HepG2 (cell line): ENCODE results near the gene YIPF4. TPM values are rescaled to one million over a fixed set of nuclear protein-coding genes. Genes with fewer than 3 reads are reported as not detected.

Experiments used
- ATAC-seq: fragments of 200-7000 bp; cut with Tn5 transposase; 3 replicates; pipeline ENCODE4 v1.9.1; 2020; ENCODE audit warnings: mild to moderate bottlenecking, moderate library complexity
- BruUV-seq: library from RNA; stranded (reverse); fragments of 400-500 nt; replicated peaks from 2 replicates; lab custom pipeline; 2021; lab: Mats Ljungman, UMichigan
- CTCF ChIA-PET: fragments of 300-600 bp; formaldehyde crosslinking; extraction: SDS; loops from one replicate; lab custom pipeline; 2021; ENCODE audit warnings: low total read pairs, inconsistent platforms, low intra/inter-chr PET ratio; lab: Yijun Ruan, JAX
- POLR2A ChIA-PET: fragments of 350-600 bp; sonication (Branson Sonifier 250); formaldehyde crosslinking; loops from one replicate; lab custom pipeline; 2020; ENCODE audit warnings: antibody characterized with exemption, inconsistent platforms; lab: Yijun Ruan, JAX
- DNase-seq: peaks from one replicate; pipeline ENCODE4 v3.0.0-alpha.2; 2015; ENCODE audit warnings: low spot score
- FAIRE-seq: peaks from 3 replicates; lab custom pipeline; 2011; peaks lifted over from hg19 to GRCh38; lab: Jason Lieb, UNC
- H2AFZ ChIP-seq: one replicate; pipeline ENCODE4 v1.6.1; 2011; ENCODE audit warnings: low read length, inconsistent platforms
- H3K27ac ChIP-seq: fragments of 300-600 bp; 3 replicates; pipeline ENCODE4 v1.8.0; 2011; ENCODE audit warnings: mixed run types, mild to moderate bottlenecking, mixed read lengths, low read length, inconsistent platforms; ENCODE audit not compliant: insufficient read depth; ENCODE audit errors: extremely low read length
- H3K27me3 ChIP-seq, 2 experiments: fragments of 200-600 bp in 1 of 2; 2 replicates in 1 of 2; 3 replicates in 1 of 2; pipeline versions ENCODE4 v1.6.0 to v1.8.0; 2011; ENCODE audit warnings: low read length in 2 of 2, mild to moderate bottlenecking in 2 of 2, moderate library complexity in 2 of 2, inconsistent platforms in 1 of 2; ENCODE audit not compliant: insufficient read depth in 2 of 2, control insufficient read depth in 1 of 2
- H3K36me3 ChIP-seq, 2 experiments: fragments of 200-600 bp in 1 of 2; replicated peaks in 1 of 2; 2 replicates in 1 of 2; 3 replicates in 1 of 2; pipeline versions ENCODE4 v1.5.1 to v1.8.0; 2011; ENCODE audit warnings: low read length in 2 of 2, inconsistent platforms in 1 of 2; ENCODE audit not compliant: insufficient read depth in 2 of 2, control insufficient read depth in 1 of 2
- H3K4me1 ChIP-seq: 2 replicates; pipeline ENCODE4 v1.5.1; 2012; ENCODE audit warnings: low read length, inconsistent platforms; ENCODE audit not compliant: insufficient read depth
- H3K4me2 ChIP-seq: 2 replicates; pipeline ENCODE4 v1.6.0; 2011; ENCODE audit warnings: low read depth, low read length, inconsistent platforms
- H3K4me3 ChIP-seq, 3 experiments: fragments of 200-600 bp in 1 of 3; sonication (generic), shearing (Covaris generic) in 1 of 3; replicated peaks in 1 of 3; 2 replicates each; pipeline ENCODE4 v1.5.1; 2011 to 2016; ENCODE audit warnings: low read length in 3 of 3, inconsistent platforms in 2 of 3, low read depth in 2 of 3, mild to moderate bottlenecking in 2 of 3, control low read depth in 1 of 3, mixed read lengths in 1 of 3; ENCODE audit not compliant: insufficient read depth in 1 of 3
- H3K79me2 ChIP-seq: one replicate; pipeline ENCODE4 v1.6.1; 2011; ENCODE audit warnings: low read length, inconsistent platforms; ENCODE audit not compliant: insufficient read depth
- H3K9ac ChIP-seq: 2 replicates; pipeline ENCODE4 v1.6.0; 2011; ENCODE audit warnings: mild to moderate bottlenecking, low read depth, low read length, inconsistent platforms; ENCODE audit not compliant: insufficient read depth
- H3K9me3 ChIP-seq: 2 replicates; pipeline ENCODE4 v1.5.1; 2012; ENCODE audit warnings: mild to moderate bottlenecking, low read length
- H4K20me1 ChIP-seq: 2 replicates; pipeline ENCODE4 v1.6.0; 2011; ENCODE audit warnings: inconsistent platforms, mild to moderate bottlenecking, low read length, moderate library complexity; ENCODE audit not compliant: insufficient read depth
- CBFB ChIP-seq: sonication (generic); formaldehyde crosslinking; IDR thresholded peaks from 2 replicates; pipeline ENCODE4 v1.4.0; 2020; ENCODE audit warnings: missing genetic modification reagents
- DR1 ChIP-seq: sonication (generic); formaldehyde crosslinking; IDR thresholded peaks from 2 replicates; pipeline ENCODE4 v1.8.0; 2021; ENCODE audit warnings: mild to moderate bottlenecking, missing genetic modification reagents, inconsistent platforms
- ELF3 ChIP-seq: IDR thresholded peaks from 2 replicates; pipeline ENCODE4 v1.6.1; 2016; ENCODE audit warnings: missing genetic modification reagents, missing compliant biosample characterization
- ETV5 ChIP-seq: IDR thresholded peaks from 2 replicates; pipeline ENCODE4 v1.6.1; 2018; ENCODE audit warnings: missing biosample characterization, missing genetic modification reagents, inconsistent platforms, borderline replicate concordance
- HMG20A ChIP-seq: IDR thresholded peaks from 2 replicates; pipeline ENCODE4 v1.6.1; 2016; ENCODE audit warnings: borderline replicate concordance
- HNF4A ChIP-seq: sonication (generic); formaldehyde crosslinking; IDR thresholded peaks from 2 replicates; pipeline ENCODE4 v1.4.0; 2020; ENCODE audit warnings: missing genetic modification reagents
- HNRNPLL ChIP-seq: fragments of 200-400 bp; formaldehyde crosslinking; IDR thresholded peaks from 2 replicates; pipeline ENCODE4 v1.6.1; 2017; ENCODE audit warnings: mild to moderate bottlenecking, low read depth, low read length; ENCODE audit not compliant: poor library complexity, severe bottlenecking
- MBD4 ChIP-seq: IDR thresholded peaks from 2 replicates; pipeline ENCODE4 v1.6.1; 2012; ENCODE audit warnings: low read length, inconsistent platforms, borderline replicate concordance
- MTF2 ChIP-seq: sonication (generic); formaldehyde crosslinking; IDR thresholded peaks from 2 replicates; pipeline ENCODE4 v1.5.0; 2020; ENCODE audit warnings: missing genetic modification reagents, borderline replicate concordance
- MXD4 ChIP-seq: IDR thresholded peaks from 2 replicates; pipeline ENCODE4 v1.6.1; 2016; ENCODE audit warnings: mild to moderate bottlenecking, missing biosample characterization, missing genetic modification reagents
- MXI1 ChIP-seq: IDR thresholded peaks from 3 replicates; pipeline ENCODE4 v1.6.1; 2012; ENCODE audit warnings: low read depth, low read length, inconsistent platforms, borderline replicate concordance
- NCOA2 ChIP-seq: sonication (generic); formaldehyde crosslinking; IDR thresholded peaks from 2 replicates; pipeline ENCODE4 v1.8.0; 2022; ENCODE audit warnings: inconsistent platforms
- RXRB ChIP-seq: IDR thresholded peaks from 2 replicates; pipeline ENCODE4 v1.6.1; 2016; ENCODE audit warnings: borderline replicate concordance, missing genetic modification reagents, missing compliant biosample characterization
- SALL1 ChIP-seq: sonication (generic); formaldehyde crosslinking; IDR thresholded peaks from 2 replicates; pipeline ENCODE4 v1.8.0; 2022; ENCODE audit warnings: mild to moderate bottlenecking, missing genetic modification reagents
- SAP130 ChIP-seq: IDR thresholded peaks from 2 replicates; pipeline ENCODE4 v1.6.1; 2016; ENCODE audit warnings: low read depth
- SMC3 ChIP-seq: IDR thresholded peaks from 2 replicates; pipeline ENCODE4 v1.6.1; 2011; ENCODE audit warnings: low read length, improper control_type of control experiment
- TEAD2 ChIP-seq: sonication (generic); formaldehyde crosslinking; IDR thresholded peaks from 2 replicates; pipeline ENCODE4 v1.9.0; 2021; ENCODE audit warnings: missing genetic modification reagents
- TEAD3 ChIP-seq: optimal IDR thresholded peaks from 2 replicates; pipeline ENCODE3; 2016; ENCODE audit warnings: borderline replicate concordance
- THAP11 ChIP-seq: IDR thresholded peaks from 2 replicates; pipeline ENCODE4 v1.6.1; 2016; ENCODE audit warnings: missing biosample characterization, missing genetic modification reagents
- ZFP36L2 ChIP-seq: sonication (generic); formaldehyde crosslinking; IDR thresholded peaks from 2 replicates; pipeline ENCODE4 v1.4.0; 2020; ENCODE audit warnings: missing genetic modification reagents
- ZMYM2 ChIP-seq: sonication (generic); formaldehyde crosslinking; IDR thresholded peaks from 2 replicates; pipeline ENCODE4 v1.8.0; 2022; ENCODE audit warnings: mild to moderate bottlenecking, missing genetic modification reagents
- ZMYM4 ChIP-seq: sonication (generic); formaldehyde crosslinking; IDR thresholded peaks from 2 replicates; pipeline ENCODE4 v1.8.1; 2023; ENCODE audit warnings: mild to moderate bottlenecking, missing genetic modification reagents
- ZNF615 ChIP-seq: sonication (generic); formaldehyde crosslinking; IDR thresholded peaks from 2 replicates; pipeline ENCODE4 v1.5.0; 2020; ENCODE audit warnings: mild to moderate bottlenecking, missing genetic modification reagents, borderline replicate concordance
- ZNF746 ChIP-seq: sonication (generic); formaldehyde crosslinking; IDR thresholded peaks from 2 replicates; pipeline ENCODE4 v1.8.0; 2022; ENCODE audit warnings: mild to moderate bottlenecking, missing genetic modification reagents
- WGBS: methylation state at CpG from one replicate; pipeline ENCODE4 v1.1.6; 2017; ENCODE audit warnings: low lambda C conversion rate; 5-methylcytosine and 5-hydroxymethylcytosine counted together
- in situ Hi-C: cut with HindIII; loops from 2 replicates; pipeline ENCODE4 v1.10.0; 2017; ENCODE audit warnings: low pct_unique_long_range_greater_than_20kb; ENCODE audit not compliant: extremely low pct_ligation_motif_present
- intact Hi-C: fragments of 100-400 bp; cut with micrococcal nuclease; formaldehyde crosslinking; loops from one replicate; pipeline ENCODE4 v1.10.0; 2022; ENCODE audit not compliant: unreplicated experiment
- polyA plus RNA-seq, 8 experiments: library from polyadenylated mRNA; depleted of rRNA in 3 of 8; stranded (reverse) in 7 of 8; unstranded in 1 of 8; fragments of >200 nt; fragmentation: Illumina TruSeq in 4 of 8; extraction: Trizol in 4 of 8; gene quantifications; 2 replicates each; pipeline versions ENCODE4 v1.2.1 to v1.2.3, GENCODE V29; 2011 to 2016; ENCODE audit warnings: low read depth in 4 of 8, missing spikeins in 1 of 8, mixed read lengths in 1 of 8; ENCODE audit not compliant: insufficient read depth in 1 of 8
- total RNA-seq, 5 experiments: library from RNA; depleted of rRNA; stranded (reverse); fragments of >200 nt; fragmentation: Illumina TruSeq; extraction: Trizol; gene quantifications; 2 replicates each; pipeline ENCODE4 v1.2.3, GENCODE V29; 2016; ENCODE audit warnings: low read depth in 1 of 5
- TF ChIP-seq, protein P1 (sequence below): sonication (generic); formaldehyde crosslinking; conservative IDR thresholded peaks from 2 replicates; pipeline ENCODE4 v1.4.0; 2020; ENCODE audit warnings: missing genetic modification reagents
- TF ChIP-seq, protein P2 (sequence below): sonication (generic); formaldehyde crosslinking; IDR thresholded peaks from 2 replicates; pipeline ENCODE4 v1.5.0; 2020; ENCODE audit warnings: missing genetic modification reagents, mild to moderate bottlenecking, borderline replicate concordance
- TF ChIP-seq, protein P3 (sequence below): IDR thresholded peaks from 2 replicates; pipeline ENCODE4 v1.6.1; 2016; ENCODE audit warnings: control low read depth

YIPF4 gene
- total and polyA plus RNA-seq, 2 of the 13 experiments (the other 11 are each of a cell fraction or from before 2014, with no cell fraction given) = 19.0 to 43.9 TPM

DNA sequence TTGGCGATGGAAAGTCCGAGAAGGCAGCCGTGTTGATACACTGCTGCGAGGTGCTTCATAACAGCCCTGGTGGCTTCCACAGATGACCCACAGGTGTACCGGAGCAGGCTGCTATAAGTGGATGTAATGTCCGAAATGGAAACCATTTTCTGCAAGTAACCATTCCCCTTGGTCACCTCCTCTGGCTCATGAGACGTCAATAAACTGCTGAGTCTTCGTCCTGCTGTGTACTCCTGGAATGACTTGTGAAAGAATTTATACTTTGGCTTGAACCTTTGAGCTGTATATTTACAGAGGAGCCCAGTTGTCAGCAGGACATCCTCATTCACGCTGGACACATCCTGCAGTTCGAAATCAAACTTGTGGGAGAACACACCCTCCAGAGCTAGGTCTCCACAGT, 27.4 kb upstream of the YIPF4 start:
- no peaks in the 10 kb centered on the region for H3K9me3 ChIP-seq
- ChIA-PET POLR2A (no interaction called here), CTCF (no interaction called here)
- no peaks in the 10 kb centered on the region for H4K20me1 ChIP-seq
- peak overlapping the region; percentile 57 for H3K4me2 ChIP-seq
- H3K27me3 ChIP-seq = no peaks in the 10 kb centered on the region; a peak in 1 of 5 replicates
- H3K4me1 ChIP-seq = peaks cover 38% of the 10 kb centered on the region
- H3K36me3 ChIP-seq = no peaks in the 10 kb centered on the region
- no TSS peak for BruUV-seq
- WGBS = 26% methylated on average over 10 of the region's 10 CpGs
- DNase-seq (peak; percentile 32), FAIRE-seq (no peak), ATAC-seq (peak; percentile 78)
- no peak overlapping the region for H2AFZ ChIP-seq
- H3K27ac ChIP-seq = no peak overlapping the region
- intact Hi-C loops (no loop called here), in situ Hi-C loops (no loop called here)
- H3K9ac ChIP-seq = no peak overlapping the region
- peak overlapping the region in 1 of 3 experiments; percentile 29; a peak in 2 of 6 replicates for H3K4me3 ChIP-seq
- H3K79me2 ChIP-seq = no peaks in the 10 kb centered on the region
- TF ChIP-seq ZMYM4 (peak; percentile 22; the same call in 1 of the 2 replicates), ETV5 (CRISPR knock-in tag) (peak; percentile 45; the same call in 1 of the 2 replicates), MTF2 (no peak), ZFP36L2 (CRISPR knock-in tag) (no peak), ELF3 (CRISPR knock-in tag) (peak; percentile 62; the same call in 1 of the 2 replicates), SMC3 (no peak), TEAD3 (CRISPR knock-in tag) (peak; percentile 60), NCOA2 (peak; percentile 27; the same call in 1 of the 2 replicates), MBD4 (no peak), ZNF615 (no peak), HMG20A (CRISPR knock-in tag) (peak; percentile 33; the same call in 1 of the 2 replicates), RXRB (no peak), HNF4A (peak; percentile 74), CBFB (CRISPR knock-in tag) (no peak), MXI1 (no peak), ZMYM2 (CRISPR knock-in tag) (no peak), TEAD2 (no peak), SAP130 (peak; percentile 38; the same call in 1 of the 2 replicates), THAP11 (CRISPR knock-in tag) (0 out of 2 replicates have a peak, but pooled peaks have one; percentile 20), MXD4 (no peak), HNRNPLL (no peak), SALL1 (CRISPR knock-in tag) (peak; percentile 15; the same call in 1 of the 2 replicates), ZNF746 (CRISPR knock-in tag) (peak; percentile 29; the same call in 1 of the 2 replicates), DR1 (CRISPR knock-in tag) (no peak)
- TF ChIP-seq, protein P1, sequence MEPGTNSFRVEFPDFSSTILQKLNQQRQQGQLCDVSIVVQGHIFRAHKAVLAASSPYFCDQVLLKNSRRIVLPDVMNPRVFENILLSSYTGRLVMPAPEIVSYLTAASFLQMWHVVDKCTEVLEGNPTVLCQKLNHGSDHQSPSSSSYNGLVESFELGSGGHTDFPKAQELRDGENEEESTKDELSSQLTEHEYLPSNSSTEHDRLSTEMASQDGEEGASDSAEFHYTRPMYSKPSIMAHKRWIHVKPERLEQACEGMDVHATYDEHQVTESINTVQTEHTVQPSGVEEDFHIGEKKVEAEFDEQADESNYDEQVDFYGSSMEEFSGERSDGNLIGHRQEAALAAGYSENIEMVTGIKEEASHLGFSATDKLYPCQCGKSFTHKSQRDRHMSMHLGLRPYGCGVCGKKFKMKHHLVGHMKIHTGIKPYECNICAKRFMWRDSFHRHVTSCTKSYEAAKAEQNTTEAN (CRISPR knock-in tag) = no peak
- TF ChIP-seq, protein P2, sequence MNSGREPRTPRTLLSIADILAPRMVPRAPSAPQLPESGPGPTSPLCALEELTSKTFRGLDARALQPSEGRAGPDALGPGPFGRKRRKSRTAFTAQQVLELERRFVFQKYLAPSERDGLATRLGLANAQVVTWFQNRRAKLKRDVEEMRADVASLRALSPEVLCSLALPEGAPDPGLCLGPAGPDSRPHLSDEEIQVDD (CRISPR knock-in tag) = no peak
- TF ChIP-seq, protein P3, sequence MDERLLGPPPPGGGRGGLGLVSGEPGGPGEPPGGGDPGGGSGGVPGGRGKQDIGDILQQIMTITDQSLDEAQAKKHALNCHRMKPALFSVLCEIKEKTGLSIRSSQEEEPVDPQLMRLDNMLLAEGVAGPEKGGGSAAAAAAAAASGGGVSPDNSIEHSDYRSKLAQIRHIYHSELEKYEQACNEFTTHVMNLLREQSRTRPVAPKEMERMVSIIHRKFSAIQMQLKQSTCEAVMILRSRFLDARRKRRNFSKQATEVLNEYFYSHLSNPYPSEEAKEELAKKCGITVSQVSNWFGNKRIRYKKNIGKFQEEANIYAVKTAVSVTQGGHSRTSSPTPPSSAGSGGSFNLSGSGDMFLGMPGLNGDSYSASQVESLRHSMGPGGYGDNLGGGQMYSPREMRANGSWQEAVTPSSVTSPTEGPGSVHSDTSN (CRISPR knock-in tag) = no peak
